ENCODE results near the gene ZBTB32.

Gene ZBTB32

DNA sequence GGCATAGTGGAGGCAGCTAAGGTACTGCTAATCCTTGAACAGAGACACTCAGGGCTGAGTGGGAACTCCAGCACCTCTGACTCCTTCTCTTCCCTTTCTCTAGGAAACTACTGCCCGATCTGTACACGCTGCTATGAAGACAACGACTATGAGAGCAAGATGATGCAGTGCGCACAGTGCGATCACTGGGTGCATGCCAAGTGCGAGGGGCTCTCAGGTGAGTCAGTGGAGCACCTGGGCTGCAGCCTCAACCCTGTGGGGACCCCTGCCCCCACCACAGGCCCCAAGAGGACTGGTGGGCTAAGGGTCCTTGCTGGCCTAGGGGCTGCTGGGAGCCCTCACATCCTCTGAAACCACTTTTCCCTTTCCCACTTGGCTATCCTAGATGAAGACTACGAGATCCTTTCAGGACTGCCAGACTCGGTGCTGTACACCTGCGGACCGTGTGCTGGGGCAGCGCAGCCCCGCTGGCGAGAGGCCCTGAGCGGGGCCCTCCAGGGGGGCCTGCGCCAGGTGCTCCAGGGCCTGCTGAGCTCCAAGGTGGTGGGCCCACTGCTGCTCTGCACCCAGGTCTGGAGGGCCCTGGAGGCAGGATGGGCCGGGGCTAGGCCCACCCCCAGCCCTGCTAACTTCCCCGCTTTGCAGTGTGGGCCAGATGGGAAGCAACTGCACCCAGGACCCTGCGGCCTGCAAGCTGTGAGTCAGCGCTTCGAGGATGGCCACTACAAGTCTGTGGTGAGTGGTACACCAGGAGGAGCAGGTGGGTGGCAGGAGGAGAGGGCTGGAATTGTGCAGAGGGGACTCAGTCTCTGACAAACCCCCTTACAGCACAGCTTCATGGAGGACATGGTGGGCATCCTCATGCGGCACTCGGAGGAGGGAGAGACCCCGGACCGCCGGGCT is 22.9 kb downstream of the ZBTB32 start:
- no peak overlapping the region for H3K4me3 ChIP-seq (ENCODE audit: low read length)
- TF ChIP-seq, protein P1, sequence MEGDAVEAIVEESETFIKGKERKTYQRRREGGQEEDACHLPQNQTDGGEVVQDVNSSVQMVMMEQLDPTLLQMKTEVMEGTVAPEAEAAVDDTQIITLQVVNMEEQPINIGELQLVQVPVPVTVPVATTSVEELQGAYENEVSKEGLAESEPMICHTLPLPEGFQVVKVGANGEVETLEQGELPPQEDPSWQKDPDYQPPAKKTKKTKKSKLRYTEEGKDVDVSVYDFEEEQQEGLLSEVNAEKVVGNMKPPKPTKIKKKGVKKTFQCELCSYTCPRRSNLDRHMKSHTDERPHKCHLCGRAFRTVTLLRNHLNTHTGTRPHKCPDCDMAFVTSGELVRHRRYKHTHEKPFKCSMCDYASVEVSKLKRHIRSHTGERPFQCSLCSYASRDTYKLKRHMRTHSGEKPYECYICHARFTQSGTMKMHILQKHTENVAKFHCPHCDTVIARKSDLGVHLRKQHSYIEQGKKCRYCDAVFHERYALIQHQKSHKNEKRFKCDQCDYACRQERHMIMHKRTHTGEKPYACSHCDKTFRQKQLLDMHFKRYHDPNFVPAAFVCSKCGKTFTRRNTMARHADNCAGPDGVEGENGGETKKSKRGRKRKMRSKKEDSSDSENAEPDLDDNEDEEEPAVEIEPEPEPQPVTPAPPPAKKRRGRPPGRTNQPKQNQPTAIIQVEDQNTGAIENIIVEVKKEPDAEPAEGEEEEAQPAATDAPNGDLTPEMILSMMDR (IDR thresholded peaks at IDR 0.05; ENCODE audit: insufficient read depth, low read depth, low read length, missing control alignments), result no peak
- no peak for DNase-seq (ENCODE audit: low read depth)

DNA sequence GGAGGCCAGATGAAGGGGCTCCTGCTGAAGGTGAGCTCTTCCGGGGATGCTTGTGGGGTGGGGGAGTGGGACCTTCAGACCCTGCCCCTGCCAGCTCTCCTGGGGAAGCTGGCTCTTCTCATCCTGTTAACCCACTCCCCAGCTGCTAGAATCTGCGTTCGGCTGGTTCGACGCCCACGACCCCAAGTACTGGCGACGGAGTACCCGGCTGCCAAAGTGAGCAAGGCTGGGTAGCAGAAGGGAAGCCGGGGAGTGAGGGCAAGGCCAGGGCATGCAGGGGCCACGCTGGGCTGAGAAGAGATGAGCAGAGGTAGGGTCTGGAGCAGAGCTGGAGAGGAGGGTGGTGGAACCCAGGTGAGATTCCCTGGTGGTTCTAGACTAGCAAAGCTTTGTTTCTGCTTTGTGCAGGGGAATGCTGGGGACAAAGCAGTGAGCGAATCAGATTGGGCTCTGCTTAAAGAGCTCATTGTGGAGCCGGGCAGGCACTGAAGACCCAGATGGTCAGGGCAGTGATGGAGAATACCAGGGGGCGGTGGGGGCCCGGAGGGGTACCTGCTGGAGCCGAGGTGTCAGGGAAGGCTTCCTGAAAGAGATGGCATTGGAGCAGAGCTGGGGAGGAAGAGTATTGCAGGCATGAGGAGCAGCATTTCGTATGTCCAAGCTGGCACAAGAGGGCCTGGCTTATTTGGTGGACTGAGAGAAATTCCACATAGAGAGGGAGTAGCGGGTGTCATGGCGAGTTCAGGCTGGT is 23.8 kb downstream of the ZBTB32 start:
- H3K4me3 ChIP-seq (ENCODE audit: low read length), result no peak overlapping the region
- no peak for DNase-seq (ENCODE audit: low read depth)
- TF ChIP-seq, protein P1 (IDR thresholded peaks at IDR 0.05; ENCODE audit: insufficient read depth, low read depth, low read length, missing control alignments), result no peak

DNA sequence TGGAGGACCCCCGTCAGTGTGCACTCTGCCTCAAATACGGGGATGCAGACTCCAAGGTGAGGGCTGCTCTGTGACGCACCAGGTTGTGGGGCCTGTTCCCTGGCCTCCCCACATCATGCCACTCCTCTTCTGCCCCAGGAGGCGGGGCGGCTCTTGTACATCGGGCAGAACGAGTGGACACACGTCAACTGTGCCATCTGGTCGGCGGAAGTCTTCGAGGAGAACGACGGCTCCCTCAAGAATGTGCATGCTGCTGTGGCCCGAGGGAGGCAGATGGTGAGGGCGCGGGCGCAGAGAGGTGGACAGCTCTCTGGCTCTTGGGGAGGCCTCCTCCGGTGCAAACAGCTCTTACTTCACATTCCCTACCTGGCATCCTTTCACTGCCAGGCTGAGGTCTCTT is 24.7 kb downstream of the ZBTB32 start:
- TF ChIP-seq, protein P1 (IDR thresholded peaks at IDR 0.05; ENCODE audit: insufficient read depth, low read depth, low read length, missing control alignments), result no peak
- no peak for DNase-seq (ENCODE audit: low read depth)
- no peak overlapping the region for H3K4me3 ChIP-seq (ENCODE audit: low read length)

DNA sequence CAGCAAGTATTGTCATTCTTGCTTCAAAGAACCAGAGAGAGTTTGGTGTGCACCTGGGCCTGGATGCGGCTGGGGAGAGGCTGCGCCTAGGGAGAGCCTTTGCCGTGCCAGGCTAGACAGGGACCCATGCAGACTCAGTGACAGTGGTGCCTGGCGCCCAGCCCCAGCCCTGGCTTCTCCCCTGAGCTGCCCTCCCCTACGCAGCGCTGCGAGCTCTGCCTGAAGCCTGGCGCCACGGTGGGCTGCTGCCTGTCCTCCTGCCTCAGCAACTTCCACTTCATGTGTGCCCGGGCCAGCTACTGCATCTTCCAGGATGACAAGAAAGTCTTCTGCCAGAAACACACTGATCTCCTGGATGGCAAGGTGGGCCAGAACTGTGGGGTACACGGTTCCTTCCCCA is 25.4 kb downstream of the ZBTB32 start:
- no peak overlapping the region for H3K4me3 ChIP-seq (ENCODE audit: low read length)
- DNase-seq (ENCODE audit: low read depth), result no peak
- TF ChIP-seq, protein P1 (IDR thresholded peaks at IDR 0.05; ENCODE audit: insufficient read depth, low read depth, low read length, missing control alignments), result no peak

DNA sequence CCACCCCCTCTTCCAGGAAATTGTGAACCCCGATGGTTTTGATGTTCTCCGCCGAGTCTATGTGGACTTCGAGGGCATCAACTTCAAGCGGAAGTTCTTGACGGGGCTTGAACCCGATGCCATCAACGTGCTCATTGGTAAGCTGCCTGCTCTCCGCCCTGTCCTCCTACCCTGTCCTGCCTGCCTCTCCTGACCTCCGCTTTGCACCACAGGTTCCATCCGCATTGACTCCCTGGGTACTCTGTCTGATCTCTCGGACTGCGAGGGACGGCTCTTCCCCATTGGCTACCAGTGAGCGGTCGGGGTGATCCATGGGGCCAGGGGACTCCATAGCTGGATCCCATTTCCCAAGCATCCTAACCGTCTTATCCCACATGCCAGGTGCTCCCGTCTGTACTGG is 26.0 kb downstream of the ZBTB32 start:
- TF ChIP-seq, protein P1 (IDR thresholded peaks at IDR 0.05; ENCODE audit: insufficient read depth, low read depth, low read length, missing control alignments), result no peak
- H3K4me3 ChIP-seq (ENCODE audit: low read length), result no peak overlapping the region
- no peak for DNase-seq (ENCODE audit: low read depth)

DNA sequence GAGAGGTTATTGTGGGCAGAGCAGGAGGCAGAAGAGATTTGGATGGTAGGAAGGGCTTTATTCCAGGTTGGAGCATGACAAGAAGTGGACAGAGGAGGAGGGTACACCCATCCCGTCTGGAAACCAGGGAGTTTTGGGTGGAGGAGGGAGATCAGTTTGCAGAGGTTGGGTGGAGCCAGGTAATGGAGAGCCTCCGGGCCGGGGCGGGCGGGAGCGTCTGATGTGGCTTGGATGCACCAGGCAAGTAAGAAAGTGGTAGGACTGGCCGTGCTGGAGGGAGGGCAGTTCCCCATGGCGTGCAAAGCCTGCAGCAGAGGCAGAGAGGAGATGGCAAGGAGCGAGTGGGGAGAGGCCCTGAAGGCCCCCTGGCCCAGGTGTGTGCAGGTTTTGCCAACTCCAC is 27.0 kb downstream of the ZBTB32 start:
- H3K4me3 ChIP-seq (ENCODE audit: low read length), result no peak overlapping the region
- TF ChIP-seq, protein P1 (IDR thresholded peaks at IDR 0.05; ENCODE audit: insufficient read depth, low read depth, low read length, missing control alignments), result no peak
- DNase-seq (ENCODE audit: low read depth), result peak; percentile 61

All from epithelial cell of esophagus (primary cell).